Erythroblast (primary cell): ENCODE data around the gene VSIG8.
A peak's percentile ranks its signal among the peaks of the same experiment; 100 is the strongest.

ENCODE experiments used
- DNase-seq, 2 experiments: peaks; one replicate each; lab custom pipeline; 2025; lab: John Stamatoyannopoulos, UW
- GATA1 ChIP-seq: IDR thresholded peaks from 2 replicates; pipeline ENCODE4 v1.6.1; 2011; ENCODE audit warnings: low read depth, mild to moderate bottlenecking, control low read depth, low read length, moderate library complexity
- POLR2A ChIP-seq: IDR thresholded peaks from 2 replicates; pipeline ENCODE4 v1.6.1; 2011; ENCODE audit warnings: mild to moderate bottlenecking, low read length

The VSIG8 gene

GRCh38 chr1:159855709-159856108, 6.7 kb downstream of the VSIG8 start:
- no peak for TF ChIP-seq GATA1
- no peak for TF ChIP-seq POLR2A
- DNase-seq: no peak

DNA sequence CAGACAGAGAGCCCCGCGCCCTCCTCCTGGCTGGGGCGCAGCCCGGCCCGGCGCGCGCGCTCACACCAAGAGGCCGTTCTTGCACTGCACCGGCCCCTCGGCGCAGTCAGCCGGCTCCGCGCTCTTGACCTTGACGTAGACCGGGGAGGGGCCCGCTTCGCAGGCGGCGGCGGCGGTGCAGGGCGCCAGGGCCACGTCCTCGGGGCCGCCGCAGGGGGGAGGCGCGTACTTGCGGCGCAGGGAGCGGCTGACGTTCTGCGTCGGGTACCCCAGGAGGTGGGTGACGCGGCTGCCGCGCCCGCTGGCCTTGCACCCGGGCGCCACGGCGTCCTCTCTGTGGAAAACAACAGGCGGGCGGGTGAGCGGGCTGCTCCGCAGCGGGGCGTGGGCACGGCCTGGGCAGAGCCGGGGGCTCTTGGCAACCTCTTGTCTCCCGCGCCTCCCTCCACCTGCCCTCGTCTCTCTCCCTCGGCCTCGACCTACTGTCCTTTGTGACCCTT, 7.7 kb downstream of the VSIG8 start:
- TF ChIP-seq POLR2A (peak; percentile 37), GATA1 (no peak)
- DNase-seq: peak; percentile 80 to 84

DNA sequence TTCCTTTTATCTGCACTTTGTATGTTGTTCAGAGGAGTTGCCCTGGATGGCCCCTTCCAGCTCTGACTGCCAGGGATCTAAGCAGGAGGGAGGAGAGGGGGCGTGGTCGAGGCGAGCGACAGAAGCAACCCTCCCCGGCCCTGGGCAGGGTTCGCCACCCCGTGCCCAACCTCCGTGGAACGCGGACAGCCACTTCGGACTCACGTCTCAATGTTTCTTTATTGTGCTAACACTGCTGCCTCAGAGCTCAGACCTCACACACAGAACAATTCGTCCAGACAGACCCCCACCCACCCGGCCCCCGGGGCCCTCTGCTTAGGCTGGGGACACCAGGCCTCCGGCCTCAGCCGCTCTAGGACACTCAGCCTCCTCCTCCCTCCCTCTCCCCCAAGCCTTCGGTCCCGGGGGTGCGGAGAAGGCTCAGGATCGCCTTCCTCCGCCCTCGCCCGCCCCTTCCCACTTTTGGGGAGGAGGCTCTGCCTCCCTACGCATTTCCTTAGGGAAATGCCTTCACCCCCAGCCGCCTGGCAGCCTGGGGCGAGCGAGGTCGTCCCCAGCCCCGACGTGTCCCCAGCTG, 8.3 kb downstream of the VSIG8 start:
- peak; percentile 13 to 23 for DNase-seq
- TF ChIP-seq GATA1 (no peak), POLR2A (no peak)

DNA sequence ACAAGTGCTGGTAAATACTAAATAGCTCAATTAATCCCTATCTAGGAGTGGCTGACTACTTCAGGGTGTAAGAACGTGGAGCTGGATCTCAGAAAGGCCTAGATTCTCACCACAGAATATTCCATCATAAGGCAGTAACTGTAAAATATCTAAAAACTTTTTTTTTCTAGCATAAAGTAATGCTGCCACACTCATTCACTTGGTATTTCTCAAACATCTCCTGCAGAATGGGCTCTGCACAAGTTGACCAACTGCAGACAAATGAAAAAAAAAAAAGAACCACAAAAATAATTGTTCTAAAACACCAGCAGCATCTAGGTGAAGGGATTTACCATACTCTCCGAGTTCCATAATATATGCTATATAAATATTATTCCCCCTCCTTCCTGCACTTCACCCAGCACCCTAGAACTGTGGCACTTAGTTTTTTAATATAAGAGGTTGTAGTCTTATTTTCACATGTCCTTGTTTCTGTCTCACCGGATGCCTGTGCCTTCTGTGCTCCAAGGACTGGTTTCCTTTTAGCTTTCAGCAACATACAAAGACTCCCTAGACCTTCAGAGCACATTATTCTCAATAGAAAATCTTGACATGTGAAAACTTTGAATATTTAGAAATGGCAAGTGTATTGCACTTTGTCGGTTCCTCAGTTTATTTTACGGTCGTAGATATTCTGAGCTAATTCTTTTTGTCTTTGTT, 8.9 kb downstream of the VSIG8 start:
- no peak for TF ChIP-seq GATA1
- no peak for TF ChIP-seq POLR2A
- no peak for DNase-seq

DNA sequence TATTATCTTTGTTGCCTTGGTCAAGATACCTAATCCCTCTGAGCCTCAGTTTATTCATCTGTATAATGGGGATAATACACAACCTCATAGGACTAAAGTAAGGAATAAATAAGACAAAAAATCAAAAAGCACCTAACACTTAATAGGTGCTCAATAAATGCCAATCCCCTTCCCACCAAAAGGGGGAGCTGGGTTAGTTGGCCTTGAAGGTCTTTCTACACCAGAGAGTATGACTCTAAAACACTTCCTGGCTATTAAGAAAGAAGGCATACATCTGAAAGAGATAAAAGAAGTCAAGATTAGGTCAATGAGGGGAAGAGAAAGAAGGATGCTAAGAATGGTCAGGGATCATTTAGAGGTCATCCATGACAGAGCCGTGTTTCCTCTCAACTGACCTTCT, 11.1 kb downstream of the VSIG8 start:
- no peak for TF ChIP-seq POLR2A
- TF ChIP-seq GATA1: no peak
- peak in 1 of 2 experiments; percentile 6 for DNase-seq

- TF ChIP-seq GATA1 (no peak), POLR2A (no peak)
- no peak for DNase-seq
Measured at GRCh38 chr1:159849626-159850366, 12.7 kb downstream of the VSIG8 start.

DNA sequence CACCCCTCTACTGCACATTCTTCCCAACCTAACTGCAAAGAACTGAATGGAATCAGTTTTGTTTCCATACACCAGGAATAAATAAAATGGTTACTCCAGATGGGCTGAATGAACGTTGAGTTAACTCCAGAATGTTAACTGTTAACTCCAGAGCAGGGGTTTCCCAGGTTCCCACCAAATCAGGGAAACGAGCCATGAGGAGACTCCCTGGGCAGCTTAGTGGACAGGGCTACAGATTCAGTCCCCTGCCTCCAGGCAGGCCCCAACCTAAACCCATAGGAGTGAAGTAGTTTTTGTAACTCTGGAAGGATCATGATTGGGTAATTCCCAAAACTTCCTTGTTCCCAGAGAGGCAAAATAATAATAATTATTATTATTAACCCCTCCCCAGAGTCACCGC, 14.1 kb downstream of the VSIG8 start:
- TF ChIP-seq POLR2A (no peak), GATA1 (no peak)

DNA sequence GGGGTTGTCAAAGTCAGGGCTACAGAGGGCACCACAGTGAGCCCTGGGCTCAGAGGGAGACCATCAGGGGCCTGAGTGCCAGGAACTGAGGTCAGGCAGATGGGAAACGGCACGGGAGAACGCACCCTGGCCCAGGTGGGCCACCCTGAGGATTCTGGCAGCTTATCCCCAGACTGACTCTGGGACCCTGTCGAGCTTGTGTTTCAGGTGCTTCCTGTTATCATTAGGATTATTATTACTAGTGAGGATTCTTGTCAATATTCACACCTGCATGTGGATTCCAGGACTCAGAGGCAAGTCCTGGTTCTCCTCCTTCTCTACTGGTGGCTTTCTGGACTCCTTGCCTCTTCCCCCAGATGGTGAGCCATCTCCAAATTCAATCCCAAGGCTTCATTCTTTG, 15.2 kb downstream of the VSIG8 start:
- no peak for DNase-seq
- TF ChIP-seq GATA1: no peak
- TF ChIP-seq POLR2A: no peak

More for the DNA sequence above, 14.1 kb downstream of the VSIG8 start:
- DNase-seq: no peak

- TF ChIP-seq POLR2A: no peak
- no peak for DNase-seq
Measured at GRCh38 chr1:159845751-159846629, 16.5 kb downstream of the VSIG8 start.

- no peak for DNase-seq
- TF ChIP-seq POLR2A (no peak), GATA1 (no peak)
Measured at GRCh38 chr1:159843459-159843858, 19.0 kb downstream of the VSIG8 start.

DNA sequence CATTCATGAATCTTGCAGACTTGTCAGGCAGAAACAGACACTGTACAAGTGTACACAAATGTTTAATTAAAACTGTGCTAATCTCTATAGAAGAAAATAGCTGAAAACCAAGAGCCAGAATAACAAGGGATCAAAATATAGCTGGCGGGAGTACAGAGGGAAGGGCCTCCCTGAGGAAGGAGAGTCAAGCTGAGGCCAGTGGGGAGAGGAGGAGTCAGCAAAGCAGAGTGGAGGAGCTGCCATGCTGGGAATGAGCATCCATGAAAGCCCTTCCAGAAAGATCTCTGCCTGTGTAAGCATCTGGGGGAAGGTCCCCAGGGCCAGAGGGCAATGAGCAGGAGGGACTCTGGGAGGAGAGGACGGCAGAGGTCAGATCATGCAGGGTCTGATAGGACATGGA, 20.7 kb downstream of the VSIG8 start:
- DNase-seq: no peak
- TF ChIP-seq GATA1 (no peak), POLR2A (no peak)

GRCh38 chr1:159839116-159839849, 23.2 kb downstream of the VSIG8 start:
- TF ChIP-seq GATA1 (no peak), POLR2A (no peak)
- no peak for DNase-seq
